Measurements from ENCODE around the gene DAZAP1.

The DAZAP1 gene
- total RNA-seq = 138 to 254 (median 180) reads per million in 4 experiments

DNA sequence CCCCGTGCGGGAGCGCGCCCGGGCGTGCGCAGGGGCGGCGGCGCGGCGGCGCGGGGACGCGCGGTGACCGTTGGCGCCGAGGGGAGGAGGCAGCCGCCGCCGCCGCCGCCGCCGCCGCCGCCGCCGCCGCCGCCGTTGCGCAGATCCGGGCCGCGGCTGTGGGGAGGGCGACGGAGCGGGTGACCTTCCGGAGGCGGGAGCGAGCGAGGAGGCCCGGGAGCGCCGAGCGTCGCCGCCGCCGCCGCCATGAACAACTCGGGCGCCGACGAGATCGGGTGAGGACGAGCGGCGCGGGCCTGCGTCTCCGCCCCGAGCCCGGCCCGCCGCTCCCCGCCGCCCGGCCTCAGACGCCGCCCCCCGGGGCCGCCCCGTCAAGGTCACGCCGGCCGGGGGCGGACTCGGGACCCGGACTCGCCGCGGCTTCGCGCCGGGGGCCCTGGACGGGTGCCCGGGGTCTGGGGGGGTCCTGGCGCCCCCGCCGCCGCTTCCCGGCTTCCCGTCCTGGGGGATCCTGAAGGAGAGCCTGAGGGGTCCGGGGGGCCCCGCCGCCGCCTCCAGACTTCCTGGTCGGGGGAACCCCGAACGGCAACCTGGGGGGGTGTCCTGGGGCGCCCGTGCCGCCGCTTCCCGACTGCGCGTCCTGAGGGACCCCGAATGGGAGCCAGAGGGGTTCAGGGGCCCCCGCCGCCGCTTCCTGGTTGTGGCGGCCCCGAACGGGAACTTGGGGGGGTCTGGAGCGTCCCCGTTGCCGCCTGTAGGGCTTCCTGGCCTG, at the start of gene DAZAP1:
DAZAP1 (plus strand) TSS at position 59 of the 772 bp plus-strand sequence; CDS start at position 247, 188 bp downstream.
- DNase-seq = peak; percentile 55

DNA sequence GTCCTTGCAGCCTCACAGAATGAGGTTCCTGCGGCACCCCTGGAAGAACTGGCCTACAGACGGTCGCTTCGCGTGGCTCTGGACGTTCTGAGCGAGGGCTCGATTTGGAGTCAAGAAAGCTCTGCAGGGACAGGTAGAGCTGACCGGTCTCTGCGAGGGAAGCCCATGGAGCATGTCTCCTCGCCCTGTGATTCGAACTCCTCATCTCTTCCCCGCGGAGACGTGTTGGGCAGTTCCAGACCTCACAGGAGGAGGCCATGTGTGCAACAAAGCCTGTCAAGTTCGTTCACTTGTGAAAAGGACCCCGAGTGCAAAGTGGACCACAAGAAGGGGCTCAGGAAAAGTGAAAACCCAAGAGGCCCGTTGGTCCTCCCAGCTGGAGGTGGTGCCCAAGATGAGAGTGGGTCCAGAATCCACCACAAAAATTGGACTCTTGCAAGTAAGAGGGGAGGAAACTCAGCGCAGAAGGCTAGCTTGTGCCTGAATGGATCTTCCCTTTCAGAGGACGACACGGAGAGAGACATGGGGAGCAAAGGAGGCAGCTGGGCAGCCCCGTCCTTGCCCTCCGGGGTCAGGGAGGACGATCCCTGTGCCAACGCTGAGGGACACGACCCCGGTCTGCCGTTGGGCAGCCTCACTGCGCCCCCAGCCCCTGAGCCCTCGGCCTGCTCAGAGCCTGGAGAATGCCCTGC, 47.1 kb upstream of the DAZAP1 start:
- DNase-seq = no peak

GRCh38 chr19:1360818-1361461, 46.4 kb upstream of the DAZAP1 start:
- no peak for DNase-seq

DNA sequence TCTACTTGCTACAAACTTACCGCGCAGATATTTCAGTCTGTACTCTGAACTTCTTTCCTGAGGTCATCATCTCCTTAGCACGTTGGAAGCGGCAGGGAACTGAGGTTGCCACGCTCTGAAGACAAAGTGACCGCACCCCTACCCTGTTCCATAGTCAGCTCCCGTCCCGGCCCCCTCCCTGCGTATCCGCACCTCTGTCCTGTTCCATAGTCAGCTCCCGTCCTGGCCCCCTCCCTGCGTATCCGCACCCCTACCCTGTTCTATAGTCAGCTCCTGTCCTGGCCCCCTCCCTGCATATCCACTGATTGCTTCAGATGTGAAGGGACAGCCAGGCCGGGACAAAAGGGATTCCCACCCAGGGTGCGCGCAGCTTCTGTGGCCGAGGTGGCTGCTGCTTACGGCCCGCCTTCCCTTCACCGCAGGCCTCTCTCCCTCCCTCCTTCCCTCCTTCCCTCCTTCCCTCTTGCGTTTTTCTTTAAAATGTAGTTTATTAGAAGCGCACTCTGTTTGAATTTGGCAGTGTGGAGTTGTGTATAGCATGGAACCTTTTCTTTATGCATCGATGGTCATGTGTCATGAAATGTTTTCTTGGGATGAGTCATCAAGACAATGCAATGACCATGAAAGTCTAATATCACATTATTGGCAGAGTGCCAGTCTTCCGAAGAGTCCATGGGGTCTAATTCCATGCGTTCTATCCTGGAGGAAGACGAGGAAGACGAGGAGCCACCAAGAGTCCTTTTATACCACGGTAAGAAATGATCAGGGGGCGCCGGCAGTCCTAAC, 45.6 kb upstream of the DAZAP1 start:
- DNase-seq = no peak

GRCh38 chr19:1362387-1363257, 44.8 kb upstream of the DAZAP1 start:
- no peak for DNase-seq

DNA sequence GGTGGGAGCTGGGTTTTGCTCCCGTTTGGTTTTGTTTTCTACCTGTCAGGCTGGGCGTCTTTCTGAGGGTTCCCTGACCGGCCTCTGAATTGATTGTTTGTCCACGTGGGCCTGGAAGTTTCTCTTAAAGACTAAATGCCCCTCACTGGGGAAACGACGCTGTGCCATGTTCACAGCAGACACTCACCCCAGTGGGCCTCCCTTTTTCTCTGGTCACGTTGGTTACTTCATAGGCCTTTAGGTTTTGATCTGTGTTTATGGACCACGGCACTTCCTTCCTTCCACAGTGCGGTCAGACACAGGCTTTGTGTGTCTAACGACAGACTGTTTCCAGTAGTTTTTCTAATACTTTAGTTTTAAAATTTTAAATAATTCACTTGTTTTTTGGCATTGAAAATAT, 43.8 kb upstream of the DAZAP1 start:
- DNase-seq = no peak

DNA sequence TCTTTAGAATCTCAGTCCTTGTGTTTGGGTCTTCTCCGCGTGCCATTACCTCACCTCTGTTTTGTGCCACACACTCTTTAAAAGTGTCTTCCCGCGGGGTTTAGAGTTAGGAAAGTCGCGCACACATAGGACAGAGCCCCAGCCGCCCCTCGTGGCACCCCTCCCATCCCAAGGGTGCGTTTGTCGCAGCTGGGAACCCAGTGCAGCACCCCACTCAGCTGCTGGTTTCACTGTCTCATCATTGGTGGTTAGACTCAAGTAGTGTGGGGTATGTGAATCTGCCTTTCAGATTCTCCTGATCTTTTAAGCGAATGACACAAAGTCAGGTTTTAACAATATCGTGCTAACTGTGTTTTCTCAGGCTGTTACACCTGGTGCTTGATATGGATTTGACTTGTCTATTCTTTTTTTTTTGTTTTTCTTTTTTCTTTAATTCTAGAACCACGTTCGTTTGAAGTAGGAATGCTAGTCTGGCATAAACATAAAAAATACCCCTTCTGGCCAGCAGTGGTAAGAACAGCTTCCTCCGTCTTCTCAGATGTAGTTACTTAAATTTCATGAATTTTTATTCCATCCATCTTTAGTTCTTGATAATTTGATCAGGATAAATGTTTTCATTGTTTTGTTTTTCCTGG, 43.2 kb upstream of the DAZAP1 start:
- no peak for DNase-seq

GRCh38 chr19:1365319-1366269, 41.8 kb upstream of the DAZAP1 start:
- no peak for DNase-seq

DNA sequence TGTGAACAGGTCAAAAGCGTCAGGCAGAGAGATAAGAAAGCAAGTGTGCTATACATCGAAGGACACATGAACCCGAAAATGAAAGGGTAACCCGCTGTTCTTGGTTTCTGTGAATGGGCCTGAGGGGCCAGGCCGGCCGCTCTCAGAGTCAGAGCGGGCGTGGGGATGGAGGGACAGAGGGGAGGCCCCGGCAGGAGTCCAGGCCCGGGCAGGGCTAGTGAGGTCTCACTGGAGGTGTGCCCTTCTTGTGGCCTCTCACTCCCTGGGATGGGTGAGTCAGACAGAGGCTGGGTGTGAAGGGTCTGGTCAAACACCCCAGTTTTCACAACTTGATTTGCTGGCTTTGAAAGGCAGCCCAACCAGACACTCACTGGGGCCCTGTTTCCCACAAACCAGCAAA, 41.1 kb upstream of the DAZAP1 start:
- no peak for DNase-seq

DNA sequence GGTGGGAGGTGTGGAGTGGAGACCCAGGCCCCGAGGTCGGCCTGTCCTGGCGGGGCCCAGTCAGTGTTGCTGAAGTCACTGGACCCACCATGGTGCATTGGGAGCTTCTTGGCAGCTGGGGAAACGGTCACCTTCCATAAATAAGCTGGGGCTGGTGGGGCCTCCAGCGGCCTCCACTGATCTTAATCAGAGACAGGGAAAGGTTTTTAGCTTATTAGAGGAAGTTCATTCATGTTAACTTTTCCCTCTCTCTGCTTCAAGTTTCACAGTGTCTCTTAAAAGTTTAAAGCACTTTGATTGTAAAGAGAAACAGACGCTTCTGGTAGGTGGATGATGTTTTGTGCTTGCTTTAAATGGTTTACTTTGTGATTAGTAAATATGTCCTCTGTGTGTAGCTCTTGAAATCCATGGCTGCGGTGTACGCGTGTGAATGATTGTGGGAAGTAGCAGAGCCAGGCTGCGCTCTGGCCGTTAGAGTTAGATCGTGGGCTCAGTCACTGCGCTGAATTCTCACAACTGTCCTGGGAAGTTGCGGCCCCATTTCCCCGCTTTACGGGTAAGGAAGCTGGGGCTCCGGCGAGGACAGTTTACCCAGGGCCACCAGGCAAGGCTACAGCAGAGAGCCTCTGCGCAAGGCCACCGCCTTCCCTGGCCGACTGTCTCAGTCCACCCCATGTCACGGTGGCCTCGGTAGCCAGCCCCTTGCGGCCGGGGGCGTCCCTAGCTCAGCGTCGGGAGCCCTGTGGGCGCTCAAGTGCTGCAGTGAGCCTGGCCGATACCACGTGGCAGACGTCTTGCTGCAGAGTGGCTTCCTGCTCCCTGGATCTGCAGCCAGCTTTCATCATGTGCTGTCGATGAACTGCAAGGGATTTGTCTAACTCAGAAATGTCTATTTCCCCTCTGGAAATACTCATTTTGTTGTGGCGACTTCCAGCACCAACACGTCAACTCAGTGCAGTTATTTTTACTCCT, 40.2 kb upstream of the DAZAP1 start:
- no peak for DNase-seq

GRCh38 chr19:1369214-1369805, 38.1 kb upstream of the DAZAP1 start:
- no peak for DNase-seq

DNA sequence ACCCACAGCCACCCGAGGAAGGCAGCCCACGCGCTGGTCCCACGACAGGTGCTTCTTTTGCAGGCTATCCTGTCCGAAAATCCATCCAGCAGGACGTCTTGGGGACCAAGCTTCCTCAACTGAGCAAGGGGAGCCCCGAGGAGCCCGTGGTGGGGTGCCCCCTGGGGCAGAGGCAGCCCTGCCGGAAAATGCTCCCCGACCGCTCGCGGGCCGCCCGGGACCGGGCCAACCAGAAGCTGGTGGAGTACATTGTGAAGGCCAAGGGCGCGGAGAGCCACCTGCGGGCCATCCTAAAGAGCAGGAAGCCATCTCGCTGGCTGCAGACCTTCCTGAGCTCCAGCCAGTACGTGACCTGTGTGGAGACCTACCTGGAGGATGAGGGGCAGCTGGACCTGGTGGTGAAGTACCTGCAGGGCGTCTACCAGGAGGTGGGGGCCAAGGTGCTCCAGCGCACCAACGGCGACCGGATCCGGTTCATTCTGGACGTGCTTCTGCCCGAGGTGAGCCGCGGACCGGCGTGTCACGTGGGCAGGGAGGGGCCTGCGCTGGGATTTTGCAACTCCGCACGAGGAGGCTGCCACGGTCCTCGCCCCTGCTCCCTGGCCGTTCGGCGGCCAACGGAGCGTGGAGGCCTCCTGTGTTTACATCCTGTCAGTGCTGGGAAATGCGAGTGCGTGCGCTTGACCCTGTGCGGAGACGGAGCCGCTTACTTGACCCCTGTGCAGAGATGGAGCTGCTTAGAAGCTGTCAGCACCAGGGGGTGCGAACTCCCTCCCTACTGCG, 36.6 kb upstream of the DAZAP1 start:
- DNase-seq = no peak

DNA sequence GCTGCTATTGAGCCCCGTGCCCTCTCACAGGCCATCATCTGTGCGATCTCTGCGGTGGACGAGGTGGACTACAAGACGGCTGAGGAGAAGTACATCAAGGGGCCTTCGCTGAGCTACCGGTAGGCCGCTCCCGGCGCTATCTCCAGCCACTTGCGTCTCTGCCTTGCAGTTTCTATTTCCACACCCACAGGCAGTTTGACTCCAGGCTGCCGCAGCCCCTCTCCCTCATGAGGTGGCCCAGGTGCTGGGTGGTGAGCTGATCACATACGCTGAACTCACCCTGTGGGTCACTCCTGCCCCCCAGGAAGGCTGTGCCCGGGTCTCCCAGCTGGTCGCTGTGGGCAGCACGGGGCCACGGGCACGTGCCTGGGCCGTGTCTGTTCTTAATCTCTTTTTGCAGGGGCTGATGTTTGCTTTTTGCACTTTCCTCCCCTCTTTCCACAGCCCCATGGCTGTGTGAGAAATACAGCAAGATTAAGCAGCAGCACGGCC, 34.3 kb upstream of the DAZAP1 start:
- no peak for DNase-seq

- no peak for DNase-seq
Measured at GRCh38 chr19:1373534-1374249, 33.7 kb upstream of the DAZAP1 start.

GRCh38 chr19:1374250-1374577, 33.2 kb upstream of the DAZAP1 start:
- no peak for DNase-seq

- DNase-seq = no peak
Measured at GRCh38 chr19:1376415-1376805, 31.0 kb upstream of the DAZAP1 start.
